Fibroblast of lung (primary cell): ENCODE measurements around the gene OR52J3.

ENCODE experiments used
- EZH2 ChIP-seq: IDR thresholded peaks from 2 replicates; pipeline ENCODE4 v1.5.1; 2012; ENCODE audit warnings: low read length, control low read depth, mild to moderate bottlenecking; ENCODE audit errors: missing control alignments
- TF ChIP-seq, protein P1 (sequence below), 2 donors: IDR thresholded peaks in 1 of 2; conservative IDR thresholded peaks in 1 of 2; 1 replicate in 1 of 2; 2 replicates in 1 of 2; pipeline ENCODE4 v1.5.1; 2011 to 2012; ENCODE audit warnings: low read length in 2 of 2, control low read depth in 1 of 2, inconsistent platforms in 1 of 2, low read depth in 1 of 2, mild to moderate bottlenecking in 1 of 2

DNA sequence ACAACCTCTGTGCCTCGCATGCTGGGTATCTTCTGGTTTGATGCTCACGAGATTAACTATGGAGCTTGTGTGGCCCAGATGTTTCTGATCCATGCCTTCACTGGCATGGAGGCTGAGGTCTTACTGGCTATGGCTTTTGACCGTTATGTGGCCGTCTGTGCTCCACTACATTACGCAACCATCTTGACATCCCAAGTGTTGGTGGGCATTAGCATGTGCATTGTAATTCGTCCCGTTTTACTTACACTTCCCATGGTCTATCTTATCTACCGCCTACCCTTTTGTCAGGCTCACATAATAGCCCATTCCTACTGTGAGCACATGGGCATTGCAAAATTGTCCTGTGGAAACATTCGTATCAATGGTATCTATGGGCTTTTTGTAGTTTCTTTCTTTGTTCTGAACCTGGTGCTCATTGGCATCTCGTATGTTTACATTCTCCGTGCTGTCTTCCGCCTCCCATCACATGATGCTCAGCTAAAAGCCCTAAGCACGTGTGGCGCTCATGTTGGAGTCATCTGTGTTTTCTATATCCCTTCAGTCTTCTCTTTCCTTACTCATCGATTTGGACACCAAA is 516 bp downstream of the OR52J3 start:
- TF ChIP-seq, protein P1, sequence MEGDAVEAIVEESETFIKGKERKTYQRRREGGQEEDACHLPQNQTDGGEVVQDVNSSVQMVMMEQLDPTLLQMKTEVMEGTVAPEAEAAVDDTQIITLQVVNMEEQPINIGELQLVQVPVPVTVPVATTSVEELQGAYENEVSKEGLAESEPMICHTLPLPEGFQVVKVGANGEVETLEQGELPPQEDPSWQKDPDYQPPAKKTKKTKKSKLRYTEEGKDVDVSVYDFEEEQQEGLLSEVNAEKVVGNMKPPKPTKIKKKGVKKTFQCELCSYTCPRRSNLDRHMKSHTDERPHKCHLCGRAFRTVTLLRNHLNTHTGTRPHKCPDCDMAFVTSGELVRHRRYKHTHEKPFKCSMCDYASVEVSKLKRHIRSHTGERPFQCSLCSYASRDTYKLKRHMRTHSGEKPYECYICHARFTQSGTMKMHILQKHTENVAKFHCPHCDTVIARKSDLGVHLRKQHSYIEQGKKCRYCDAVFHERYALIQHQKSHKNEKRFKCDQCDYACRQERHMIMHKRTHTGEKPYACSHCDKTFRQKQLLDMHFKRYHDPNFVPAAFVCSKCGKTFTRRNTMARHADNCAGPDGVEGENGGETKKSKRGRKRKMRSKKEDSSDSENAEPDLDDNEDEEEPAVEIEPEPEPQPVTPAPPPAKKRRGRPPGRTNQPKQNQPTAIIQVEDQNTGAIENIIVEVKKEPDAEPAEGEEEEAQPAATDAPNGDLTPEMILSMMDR (conservative IDR thresholded peaks at IDR 0.05 in 1 of 2, IDR thresholded peaks at IDR 0.05 in 1 of 2; ENCODE audit: low read depth in 1 of 2, low read length in 2 of 2) = no peak
- no peak for TF ChIP-seq EZH2
